Hematopoietic multipotent progenitor cell (in vitro differentiated cells): ENCODE measurements around the gene HERPUD2. TPM values are rescaled to one million over a fixed set of nuclear protein-coding genes. Genes with fewer than 3 reads are reported as not detected.
"Not testable (repeated sequence)": the region's sequence is repeated elsewhere in the genome, so short reads cannot be mapped to it uniquely, and the experiment has no call there.

Experiments used
- DNase-seq, 3 donors: peaks; one replicate each; pipeline ENCODE4 v3.0.0-alpha.2; 2011 to 2015; ENCODE audit warnings: low read depth in 2 of 3, low spot score in 2 of 3
- total RNA-seq: library from RNA; depleted of rRNA; stranded (reverse); fragments of >200 nt; gene quantifications from one replicate; pipeline ENCODE4 v1.2.3, GENCODE V29; 2012

The HERPUD2 gene
- total RNA-seq, 1 donor = 61.7 TPM

DNA sequence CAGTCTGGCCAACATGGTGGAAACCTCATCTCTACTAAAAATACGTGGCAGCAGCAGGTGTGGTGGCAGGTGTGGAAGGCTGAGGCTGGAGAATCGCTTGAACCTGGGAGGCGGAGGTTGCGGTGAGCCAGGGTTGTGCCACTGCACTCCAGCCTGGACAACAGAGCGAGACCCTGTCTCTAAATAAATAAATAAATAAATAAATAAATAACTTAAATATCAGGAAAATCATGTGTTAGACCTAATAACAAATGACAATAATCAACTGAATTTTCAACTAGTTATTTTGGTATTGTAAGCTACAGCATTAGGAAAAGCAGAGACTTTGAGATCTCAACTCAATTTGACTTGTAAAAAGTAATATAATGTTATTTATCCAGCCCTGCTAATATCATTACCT is 9.2 kb downstream of the HERPUD2 start:
- no peak for DNase-seq

DNA sequence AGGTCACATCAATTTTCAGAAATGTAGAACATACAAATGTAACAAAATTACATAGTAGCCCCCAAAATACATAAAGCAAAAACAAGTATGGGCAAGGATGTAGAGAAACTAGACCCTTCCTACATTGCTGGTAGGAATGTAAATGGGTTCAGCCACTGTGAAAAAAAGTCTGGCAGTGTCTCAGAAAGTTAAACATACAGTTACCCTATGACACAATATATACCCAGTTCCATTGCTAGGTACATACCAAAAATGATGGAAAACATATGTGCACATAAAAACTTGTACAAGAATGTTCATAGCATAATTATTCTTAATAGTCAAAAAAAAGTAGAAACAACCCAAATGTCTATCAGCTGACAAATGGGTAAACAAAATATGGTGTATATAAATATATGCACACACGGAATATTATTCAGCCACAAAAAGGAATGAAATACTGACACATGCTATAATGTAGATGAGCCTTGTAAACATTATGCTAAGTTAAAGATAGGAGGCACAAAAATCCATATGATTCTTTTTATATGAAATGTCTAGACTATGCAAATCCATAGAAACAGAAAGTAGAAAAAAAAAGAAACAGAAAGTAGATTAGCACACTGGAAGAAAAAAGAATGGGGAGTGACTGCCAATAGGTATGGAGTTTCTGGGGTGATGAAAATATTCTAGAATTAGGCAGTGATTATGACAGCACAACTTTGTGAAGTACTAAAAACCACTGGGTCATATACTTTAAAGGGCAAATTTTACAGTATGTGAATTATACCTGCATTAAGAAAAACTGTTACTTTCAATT is 13.5 kb downstream of the HERPUD2 start:
- no peak for DNase-seq

DNA sequence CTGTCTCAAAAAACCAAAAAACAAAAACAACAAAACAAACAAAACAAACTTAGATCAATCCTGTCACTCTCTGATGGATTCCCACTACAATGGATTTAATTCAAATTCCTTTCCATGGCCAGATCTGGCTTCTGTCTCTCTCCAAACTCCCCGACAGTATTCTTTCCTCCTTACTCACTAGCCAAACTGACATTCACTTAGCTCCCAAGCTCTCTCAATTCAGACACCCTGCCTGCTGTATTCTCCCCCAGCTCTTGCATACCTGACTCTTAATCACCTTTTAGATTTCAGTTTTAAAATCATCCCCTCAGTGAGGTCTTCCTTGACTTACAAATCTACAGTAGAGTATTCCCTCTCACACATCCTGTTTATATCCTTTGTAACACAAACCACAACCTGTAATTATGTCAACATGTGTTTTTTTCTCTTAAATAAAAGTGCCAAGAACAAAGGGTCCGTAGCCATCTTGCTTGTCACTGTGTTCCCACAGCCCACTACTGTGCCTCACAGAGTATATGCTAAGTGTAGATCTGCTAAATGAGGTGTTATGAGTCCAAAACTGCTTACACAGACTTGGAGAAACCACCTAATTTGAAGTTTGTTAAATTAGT is 14.4 kb downstream of the HERPUD2 start:
- no peak for DNase-seq

DNA sequence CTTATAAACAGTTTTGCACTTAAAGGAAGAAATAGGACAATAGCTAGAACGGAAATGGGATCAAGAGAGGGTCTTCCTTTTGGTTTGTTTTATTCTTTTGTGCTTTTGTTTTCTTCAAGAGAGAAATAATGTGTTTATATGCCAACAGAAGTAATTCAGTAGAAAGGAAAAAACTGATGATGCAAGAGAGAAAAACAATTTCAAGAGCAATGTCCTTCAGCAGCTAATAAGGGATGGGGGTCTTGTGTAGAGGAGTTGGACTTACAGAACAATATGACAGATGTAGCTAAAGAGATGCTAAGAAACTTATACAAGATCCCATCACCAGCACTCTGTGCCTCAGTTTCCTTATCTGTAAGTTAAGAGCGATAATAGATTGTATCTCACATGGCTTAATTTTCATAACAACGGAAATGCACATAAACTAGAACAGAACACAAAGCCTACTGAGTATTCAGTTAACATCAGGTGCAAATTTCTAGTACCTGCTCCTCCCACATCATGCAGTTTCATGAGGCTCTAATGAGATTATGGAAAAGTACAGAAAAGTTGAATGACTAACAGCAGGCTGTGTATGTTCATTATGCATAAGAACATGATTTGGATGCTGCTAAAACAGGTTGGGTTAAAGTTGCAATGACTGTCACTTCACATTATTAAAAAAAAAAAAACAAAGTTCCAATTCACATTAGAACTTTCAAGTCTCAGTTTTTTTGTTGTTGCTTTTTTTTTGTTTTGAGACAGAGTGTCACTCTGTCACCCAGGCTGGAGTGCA is 17.2 kb downstream of the HERPUD2 start:
- no peak for DNase-seq

DNA sequence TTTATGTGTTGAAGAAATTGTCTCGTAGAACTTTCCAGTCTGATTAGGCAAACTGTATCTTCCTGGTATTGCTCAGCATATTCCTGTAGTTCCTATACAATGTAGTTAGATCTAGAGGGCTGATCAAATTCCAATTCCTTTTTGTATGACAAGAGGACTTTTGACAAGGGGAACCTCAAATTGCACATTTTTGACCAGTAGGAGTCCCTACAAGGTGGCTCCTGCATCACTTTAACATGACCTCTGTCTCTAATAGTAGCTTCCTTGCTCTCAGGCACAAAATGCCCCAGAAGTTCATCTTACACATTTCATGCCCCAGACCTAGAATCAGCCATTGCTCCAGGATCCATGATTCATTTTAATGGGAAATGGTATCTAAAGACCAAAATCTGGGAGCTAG is 18.7 kb downstream of the HERPUD2 start:
- DNase-seq = peak in 1 of 3 donors; percentile 9

DNA sequence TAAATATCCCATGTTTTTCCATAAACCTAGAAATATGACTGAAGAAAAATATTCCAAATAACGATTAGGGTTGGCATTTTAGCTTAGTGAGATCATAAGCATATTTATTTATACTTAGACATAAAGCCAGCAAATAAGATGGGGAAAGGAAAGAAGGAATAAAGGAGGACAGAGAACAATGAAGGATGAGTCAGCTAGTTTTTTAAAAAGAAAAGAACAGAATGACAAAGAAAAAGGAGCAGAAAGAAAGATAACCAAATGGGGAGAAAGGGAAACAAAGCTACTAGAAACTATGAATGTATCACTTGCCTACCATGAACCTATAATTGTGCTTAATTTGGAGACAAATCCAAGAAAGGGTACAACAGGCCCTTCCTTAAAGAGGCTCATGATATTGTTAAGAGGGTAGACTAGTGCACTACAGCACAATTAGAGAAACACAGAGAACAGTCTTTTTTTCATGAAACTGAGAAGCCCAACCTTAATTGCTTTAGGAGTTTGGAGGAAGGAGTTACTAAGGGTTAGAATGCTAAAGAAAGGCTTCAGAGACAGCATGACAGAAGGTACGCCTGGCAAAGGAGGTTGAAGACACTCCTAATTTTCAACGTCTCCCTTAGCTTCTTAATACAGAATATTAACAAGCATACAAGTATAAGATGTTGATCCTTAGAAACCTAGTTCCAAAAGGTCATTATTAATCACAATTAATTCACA is 23.9 kb downstream of the HERPUD2 start:
- DNase-seq = no peak

DNA sequence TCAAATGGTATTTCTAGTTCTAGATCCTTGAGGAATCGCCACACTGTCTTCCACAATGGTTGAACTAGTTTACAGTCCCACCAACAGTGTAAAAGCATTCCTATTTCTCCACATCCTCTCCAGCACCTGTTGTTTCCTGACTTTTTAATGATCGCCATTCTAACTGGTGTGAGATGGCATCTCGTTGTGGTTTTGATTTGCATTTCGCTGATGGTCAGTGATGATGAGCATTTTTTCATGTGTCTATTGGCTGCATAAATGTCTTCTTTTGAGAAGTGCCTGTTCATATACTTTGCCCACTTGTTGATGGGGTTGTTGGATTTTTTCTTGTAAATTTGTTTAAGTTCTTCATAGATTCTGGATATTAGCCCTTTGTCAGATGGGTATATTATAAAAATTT is 34.5 kb downstream of the HERPUD2 start:
- not testable (repeated sequence) for DNase-seq

DNA sequence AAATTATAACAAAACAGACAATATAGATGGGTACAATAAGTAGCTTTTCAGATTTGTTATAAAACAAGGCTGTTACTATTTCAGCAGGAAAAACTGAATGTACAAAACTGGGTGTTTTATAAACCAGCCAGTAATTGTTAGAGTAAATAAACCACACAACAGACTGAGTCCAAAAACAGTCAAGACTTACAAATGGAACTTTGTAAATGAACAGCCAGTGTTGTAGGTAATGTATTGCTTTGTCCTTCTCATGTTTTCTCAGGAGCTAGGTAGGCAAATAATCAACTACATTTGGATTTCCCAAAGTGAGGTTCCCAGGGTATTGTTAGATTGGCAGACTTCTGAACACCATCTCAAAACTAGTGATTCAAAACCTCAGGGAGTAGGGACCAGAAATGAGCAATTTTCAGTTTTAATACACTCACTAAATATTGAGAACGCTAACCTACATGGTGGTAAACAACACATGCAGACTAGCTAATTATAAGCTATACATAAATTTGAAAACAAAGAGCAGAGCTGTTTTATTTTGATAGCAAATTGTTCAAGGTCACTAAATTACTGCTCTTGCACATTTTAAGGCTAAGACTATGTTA is 36.2 kb downstream of the HERPUD2 start:
- no peak for DNase-seq

DNA sequence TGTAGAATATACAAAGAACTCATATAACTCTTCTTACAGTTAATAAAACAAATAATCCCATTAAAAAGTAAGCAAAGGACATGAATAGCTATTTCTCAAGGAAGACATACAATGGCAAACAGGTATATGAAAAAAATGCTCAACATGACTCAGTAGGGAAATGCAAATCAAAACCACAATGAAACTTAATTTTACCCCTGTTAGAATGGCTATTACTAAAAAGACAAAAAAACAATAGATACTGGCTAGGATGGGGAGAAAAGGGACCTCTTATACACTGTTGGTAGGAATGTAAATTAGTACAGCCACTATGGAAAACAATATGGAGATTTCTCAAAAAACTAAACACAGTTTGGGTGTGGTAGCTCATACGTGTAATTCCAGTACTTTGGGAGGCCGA is 37.8 kb downstream of the HERPUD2 start:
- DNase-seq = no peak

DNA sequence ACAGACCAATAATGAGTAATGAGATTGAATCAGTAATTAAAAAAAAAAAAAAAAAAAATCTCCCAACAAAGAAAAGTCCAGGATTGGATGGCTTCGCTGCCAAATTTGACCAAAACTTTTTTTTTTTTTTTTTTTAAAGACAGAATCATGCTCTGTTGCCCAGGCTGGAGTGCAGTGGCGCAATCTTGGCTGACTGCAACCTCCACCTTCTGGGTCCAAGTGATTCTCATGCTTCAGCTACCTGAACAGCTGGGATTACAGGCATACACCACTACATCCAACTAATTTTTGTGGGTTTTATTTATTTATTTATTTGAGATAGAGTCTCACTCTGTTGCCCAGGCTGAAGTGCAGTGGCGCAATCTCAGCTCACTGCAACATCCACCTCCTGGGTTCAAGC is 40.4 kb downstream of the HERPUD2 start:
- DNase-seq = not testable (repeated sequence)

DNA sequence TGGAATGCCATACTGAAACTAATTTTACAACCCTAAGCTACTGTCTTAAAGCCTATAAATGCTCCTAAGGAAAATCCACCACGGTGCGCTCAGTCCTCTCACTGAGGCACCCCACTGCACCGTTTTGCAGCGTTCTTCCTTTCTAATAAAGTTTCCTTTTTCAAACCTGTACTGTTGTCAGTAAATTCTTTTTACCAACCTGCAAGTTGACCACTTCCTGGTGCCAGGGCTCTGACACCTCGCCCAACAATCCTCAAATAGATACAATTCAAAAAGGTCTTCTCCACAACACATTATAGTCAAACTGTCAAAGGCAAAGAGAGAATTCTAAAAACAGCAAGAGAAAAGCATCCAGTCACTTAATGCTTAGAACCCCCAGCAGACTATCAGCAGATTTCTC is 42.8 kb downstream of the HERPUD2 start:
- no peak for DNase-seq

DNA sequence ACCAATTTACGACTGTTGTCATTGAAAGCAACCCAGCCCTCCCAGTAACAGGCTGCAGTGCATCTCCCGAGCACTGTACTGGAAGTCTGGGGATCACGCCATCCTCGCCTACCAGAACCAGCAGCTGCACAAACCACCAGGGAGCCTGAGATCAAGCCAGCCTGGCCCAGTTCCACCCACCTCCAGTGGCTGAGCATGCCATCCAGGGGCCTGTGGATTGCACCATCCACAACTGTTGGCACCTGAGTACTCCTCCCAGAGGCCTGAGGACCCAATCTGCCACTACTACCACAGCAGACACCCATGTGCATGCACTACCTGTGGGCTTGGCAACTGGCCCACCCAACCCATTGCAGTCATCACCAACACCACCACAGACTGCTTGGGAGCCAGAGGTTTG is 44.2 kb downstream of the HERPUD2 start:
- DNase-seq = no peak

DNA sequence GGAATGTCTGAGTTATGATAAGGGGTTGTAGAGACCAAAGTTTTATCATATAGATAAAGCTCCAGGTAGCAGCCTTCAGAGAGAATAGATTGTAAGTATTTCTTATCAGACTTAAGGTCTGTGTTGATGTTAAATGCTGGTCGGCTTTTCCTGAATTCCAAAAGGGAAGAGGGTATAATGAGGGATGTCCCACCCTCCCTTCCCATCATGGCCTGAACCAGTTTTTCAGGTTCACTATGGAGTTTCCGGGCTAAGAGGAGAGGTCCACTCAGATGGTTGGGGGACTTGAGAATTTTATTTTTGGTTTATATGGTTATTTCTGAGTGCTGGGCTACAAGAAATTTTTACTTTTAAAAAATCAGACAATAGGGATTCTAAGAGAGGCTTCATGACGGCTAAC is 45.2 kb downstream of the HERPUD2 start:
- no peak for DNase-seq

DNA sequence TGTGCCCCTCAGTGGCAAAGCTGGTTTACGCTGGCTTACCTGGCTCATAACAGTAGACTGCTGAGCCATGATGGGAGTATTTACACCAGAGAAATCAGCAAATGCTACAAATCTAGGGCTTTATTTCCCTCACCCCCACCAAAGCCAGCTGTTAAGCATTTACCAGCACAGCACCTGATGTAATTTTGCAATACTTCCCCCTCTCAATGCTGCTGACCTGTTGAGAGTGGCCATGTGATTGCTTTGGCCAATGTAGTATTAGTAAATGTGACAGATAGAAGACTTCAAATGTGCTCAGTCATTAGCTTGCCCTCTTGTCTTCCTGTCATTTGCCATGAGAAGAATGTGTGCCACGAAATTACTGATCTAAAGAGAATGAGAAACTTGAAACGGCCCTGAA is 46.6 kb downstream of the HERPUD2 start:
- DNase-seq = no peak

DNA sequence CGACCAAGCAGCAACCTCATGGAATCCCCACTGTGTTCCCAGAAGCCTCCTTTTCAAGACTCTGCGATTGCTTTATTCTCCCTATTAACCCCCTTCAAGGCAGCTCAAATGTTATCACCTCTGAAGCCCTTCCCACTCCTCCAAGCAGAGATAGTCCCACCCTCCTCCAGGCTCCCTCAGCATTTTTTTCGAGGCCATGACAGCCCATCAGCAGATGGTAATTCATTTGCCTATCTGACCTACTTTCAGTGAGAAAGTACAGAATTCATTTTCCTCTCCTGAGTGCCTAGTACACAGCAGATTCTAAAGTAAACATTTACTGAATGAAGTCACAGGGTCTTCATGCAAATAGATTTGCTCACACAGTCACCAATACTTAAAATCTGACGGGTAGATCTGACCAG is 47.8 kb downstream of the HERPUD2 start:
- DNase-seq = no peak

DNA sequence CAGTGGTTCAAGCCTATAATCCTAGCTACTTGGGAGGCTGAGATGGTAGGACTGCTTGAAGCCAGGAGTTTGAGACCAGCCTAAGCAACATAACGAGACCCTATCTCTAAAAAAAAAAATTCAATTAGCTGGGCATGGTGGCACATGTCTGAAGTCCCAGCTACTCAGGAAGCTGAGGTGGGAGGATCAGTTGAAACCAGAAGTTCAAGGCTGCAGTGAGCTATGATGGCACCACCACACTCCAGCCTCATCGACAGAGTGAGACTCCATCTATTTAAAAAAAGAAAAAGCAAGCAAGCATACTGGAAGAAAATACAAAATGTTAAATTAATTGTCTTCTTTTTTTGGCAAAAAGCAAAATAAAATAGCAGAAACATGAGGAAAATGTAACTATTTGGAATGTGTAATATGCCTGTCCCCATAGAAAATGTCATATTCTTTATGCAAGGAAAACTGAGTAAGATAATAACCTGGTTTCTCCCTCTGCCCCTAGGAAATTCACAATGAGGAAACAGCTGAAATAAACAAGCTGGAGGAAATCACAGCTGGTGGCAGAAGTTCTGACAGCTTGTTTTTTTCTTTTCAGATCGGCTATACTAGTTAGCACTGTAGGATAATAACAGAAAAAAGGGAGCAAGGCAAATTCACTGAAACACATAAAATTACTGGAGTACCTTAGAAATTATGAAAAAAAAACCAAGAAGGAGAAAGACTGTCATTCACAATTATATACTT is 48.5 kb downstream of the HERPUD2 start:
- peak in 1 of 3 donors; percentile 10 for DNase-seq

DNA sequence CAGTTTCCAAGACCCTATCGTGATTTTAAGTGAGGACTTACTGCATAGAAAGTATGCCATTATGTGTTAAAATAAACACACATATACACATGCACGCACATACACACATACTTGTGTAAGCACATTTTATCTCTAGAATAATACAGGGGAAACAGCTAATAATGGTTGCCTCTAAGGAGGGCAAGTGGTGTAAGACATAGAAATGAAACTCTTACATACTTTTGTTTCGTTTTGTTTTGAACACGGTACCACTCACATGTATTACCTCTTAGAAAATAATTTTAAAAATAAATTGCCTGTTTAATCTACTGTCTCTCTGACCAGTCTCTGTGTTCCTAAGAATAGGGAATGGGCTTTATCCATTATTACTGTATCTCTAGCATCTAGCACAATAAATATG is 49.2 kb downstream of the HERPUD2 start:
- no peak for DNase-seq

DNA sequence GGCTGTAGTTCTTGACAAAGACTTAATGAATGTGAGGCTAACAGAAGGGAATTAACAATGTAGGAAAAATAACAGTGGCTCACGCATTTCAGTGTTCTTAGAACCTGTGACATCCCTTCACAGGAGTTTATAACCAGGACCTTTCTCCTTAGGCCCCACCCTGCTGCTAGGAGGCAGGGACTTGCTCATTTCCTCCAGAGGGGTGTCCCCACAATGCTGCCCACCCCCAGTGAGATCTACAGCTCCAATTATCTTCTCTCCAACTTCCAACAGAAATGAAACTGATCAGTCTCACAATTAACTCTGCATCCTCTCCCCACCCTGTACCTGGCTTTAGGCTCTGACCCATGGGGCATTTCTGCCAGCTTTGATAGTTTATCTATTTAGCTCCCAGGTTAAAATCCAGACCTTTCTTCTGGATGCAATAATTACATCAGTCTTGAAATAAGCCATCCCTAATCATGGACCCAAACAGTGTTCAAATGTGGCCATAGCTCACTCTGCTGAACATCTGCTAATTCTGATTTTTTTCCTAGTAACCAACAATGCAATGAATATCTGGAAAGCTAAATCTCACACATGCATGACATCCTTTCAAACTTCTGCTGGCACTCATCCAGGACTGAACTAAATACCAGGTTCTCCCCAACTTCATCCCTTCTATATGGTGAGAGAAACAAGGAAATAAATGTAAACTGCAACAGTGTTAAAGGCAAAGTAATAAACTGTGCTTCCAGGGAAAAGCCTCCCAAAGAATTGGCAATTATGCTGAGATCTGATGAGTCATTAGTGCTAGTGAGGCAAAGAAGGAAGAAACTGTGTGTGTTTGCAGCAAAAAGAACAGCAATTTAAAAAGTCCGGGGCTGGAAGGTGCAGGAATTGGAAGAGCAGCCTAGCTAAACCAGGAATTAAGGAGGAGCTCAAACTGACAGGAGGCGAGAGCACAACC is 64.6 kb downstream of the HERPUD2 start:
- DNase-seq = no peak
